IPS DF 19.7 (cell line): Measurements from ENCODE around the gene EYS.
"Not testable (repeated sequence)": the region's sequence is repeated elsewhere in the genome, so short reads cannot be mapped to it uniquely, and the experiment has no call there.

Experiments
- DNase-seq: peaks from one replicate; pipeline ENCODE4 v3.0.0-alpha.2; 2013; ENCODE audit warnings: low read depth, low spot score

EYS gene

GRCh38 chr6:63919556-63920110 is 1787.4 kb downstream of the EYS start:
- DNase-seq, result no peak

- no peak for DNase-seq
Observed at GRCh38 chr6:63912887-63913286, 1794.1 kb downstream of the EYS start.

GRCh38 chr6:63910863-63911551 is 1796.0 kb downstream of the EYS start:
- DNase-seq, result no peak

GRCh38 chr6:63904650-63905248 is 1802.3 kb downstream of the EYS start:
- no peak for DNase-seq

- DNase-seq, result no peak
Observed at GRCh38 chr6:63899550-63899949, 1807.5 kb downstream of the EYS start.

- no peak for DNase-seq
Observed at GRCh38 chr6:63897952-63898351, 1809.1 kb downstream of the EYS start.

- DNase-seq, result no peak
Observed at GRCh38 chr6:63897459-63897858, 1809.6 kb downstream of the EYS start.

GRCh38 chr6:63888416-63888815 is 1818.6 kb downstream of the EYS start:
- DNase-seq, result no peak

- DNase-seq, result not testable (repeated sequence)
Observed at GRCh38 chr6:63887804-63888203, 1819.2 kb downstream of the EYS start.

- no peak for DNase-seq
Observed at GRCh38 chr6:63887002-63887751, 1819.8 kb downstream of the EYS start.

GRCh38 chr6:63886341-63886740 is 1820.7 kb downstream of the EYS start:
- no peak for DNase-seq

- no peak for DNase-seq
Observed at GRCh38 chr6:63883597-63883996, 1823.4 kb downstream of the EYS start.

- DNase-seq, result no peak
Observed at GRCh38 chr6:63882208-63882607, 1824.8 kb downstream of the EYS start.

- DNase-seq, result no peak
Observed at GRCh38 chr6:63881791-63882190, 1825.2 kb downstream of the EYS start.

GRCh38 chr6:63872233-63872632 is 1834.8 kb downstream of the EYS start:
- DNase-seq, result no peak

GRCh38 chr6:63868351-63868750 is 1838.7 kb downstream of the EYS start:
- no peak for DNase-seq

GRCh38 chr6:63864671-63865318 is 1842.2 kb downstream of the EYS start:
- DNase-seq, result no peak

GRCh38 chr6:63864061-63864460 is 1843.0 kb downstream of the EYS start:
- DNase-seq, result no peak

- DNase-seq, result no peak
Observed at GRCh38 chr6:63862486-63863198, 1844.4 kb downstream of the EYS start.

GRCh38 chr6:63859528-63859927 is 1847.5 kb downstream of the EYS start:
- DNase-seq, result no peak

GRCh38 chr6:63858691-63859090 is 1848.3 kb downstream of the EYS start:
- DNase-seq, result no peak
